ENCODE measurements around the gene E4F1. TPM values are rescaled to one million over a fixed set of nuclear protein-coding genes. Genes with fewer than 3 reads are reported as not detected.
"Not testable (repeated sequence)": the region's sequence is repeated elsewhere in the genome, so short reads cannot be mapped to it uniquely, and the experiment has no call there.

E4F1 gene
- total RNA-seq, 1 experiment from 2014 or later, result 59.4 TPM

- in situ Hi-C loops (cut with HindIII; ENCODE audit: low sequenced_read_pairs); DNase-seq (ENCODE audit: low spot score): not testable (repeated sequence)
Observed at GRCh38 chr16:2258530-2258929, 35.1 kb downstream of the E4F1 start.

- DNase-seq (ENCODE audit: low spot score), result no peak
- in situ Hi-C loops (cut with HindIII; ENCODE audit: low sequenced_read_pairs), result no loop called here
Observed at GRCh38 chr16:2260250-2260649, 36.9 kb downstream of the E4F1 start.

GRCh38 chr16:2263026-2263425, 39.6 kb downstream of the E4F1 start:
- DNase-seq (ENCODE audit: low spot score); in situ Hi-C loops (cut with HindIII; ENCODE audit: low sequenced_read_pairs): not testable (repeated sequence)

DNA sequence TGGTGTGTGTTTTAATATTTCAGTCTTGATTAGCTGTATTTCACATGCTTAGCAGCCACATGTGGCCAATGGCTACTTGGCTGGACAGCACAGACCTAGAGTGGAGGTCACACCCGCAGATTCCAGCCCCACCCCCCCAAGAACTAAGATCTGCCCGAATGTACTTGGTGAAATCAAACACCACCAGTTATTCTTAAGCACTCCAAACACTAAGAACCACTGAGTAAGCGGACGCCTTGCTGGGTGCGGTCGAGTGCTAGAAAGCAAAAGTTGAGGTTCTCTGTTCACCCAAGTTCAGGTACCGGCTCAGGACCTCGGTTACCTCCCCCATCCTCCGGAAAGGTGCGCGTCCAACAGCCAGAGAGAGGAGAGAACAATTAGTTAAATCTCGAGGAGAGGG, 43.5 kb downstream of the E4F1 start:
- in situ Hi-C loops (cut with HindIII; ENCODE audit: low sequenced_read_pairs); DNase-seq (ENCODE audit: low spot score): not testable (repeated sequence)

DNA sequence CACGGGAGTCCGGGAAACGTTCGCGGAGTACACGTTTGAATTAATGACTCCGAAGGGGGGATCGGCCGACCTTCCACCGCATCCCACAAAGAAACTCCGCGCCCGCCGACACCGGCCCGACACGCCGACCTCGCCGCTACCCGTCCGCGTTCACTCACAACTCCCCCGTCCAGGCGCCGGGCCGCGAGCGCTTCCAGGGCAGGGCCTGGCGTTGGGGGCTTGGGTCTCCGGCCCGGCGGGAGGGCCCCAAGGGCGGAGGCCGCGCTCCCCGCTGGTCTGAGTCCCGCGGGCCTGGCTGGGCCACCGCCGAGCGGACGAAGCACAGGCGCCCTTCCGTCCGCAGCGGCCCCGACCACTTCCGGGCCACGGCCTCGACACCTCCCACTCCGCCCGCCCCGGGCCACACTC, 44.1 kb downstream of the E4F1 start:
- DNase-seq (ENCODE audit: low spot score); in situ Hi-C loops (cut with HindIII; ENCODE audit: low sequenced_read_pairs): not testable (repeated sequence)

DNA sequence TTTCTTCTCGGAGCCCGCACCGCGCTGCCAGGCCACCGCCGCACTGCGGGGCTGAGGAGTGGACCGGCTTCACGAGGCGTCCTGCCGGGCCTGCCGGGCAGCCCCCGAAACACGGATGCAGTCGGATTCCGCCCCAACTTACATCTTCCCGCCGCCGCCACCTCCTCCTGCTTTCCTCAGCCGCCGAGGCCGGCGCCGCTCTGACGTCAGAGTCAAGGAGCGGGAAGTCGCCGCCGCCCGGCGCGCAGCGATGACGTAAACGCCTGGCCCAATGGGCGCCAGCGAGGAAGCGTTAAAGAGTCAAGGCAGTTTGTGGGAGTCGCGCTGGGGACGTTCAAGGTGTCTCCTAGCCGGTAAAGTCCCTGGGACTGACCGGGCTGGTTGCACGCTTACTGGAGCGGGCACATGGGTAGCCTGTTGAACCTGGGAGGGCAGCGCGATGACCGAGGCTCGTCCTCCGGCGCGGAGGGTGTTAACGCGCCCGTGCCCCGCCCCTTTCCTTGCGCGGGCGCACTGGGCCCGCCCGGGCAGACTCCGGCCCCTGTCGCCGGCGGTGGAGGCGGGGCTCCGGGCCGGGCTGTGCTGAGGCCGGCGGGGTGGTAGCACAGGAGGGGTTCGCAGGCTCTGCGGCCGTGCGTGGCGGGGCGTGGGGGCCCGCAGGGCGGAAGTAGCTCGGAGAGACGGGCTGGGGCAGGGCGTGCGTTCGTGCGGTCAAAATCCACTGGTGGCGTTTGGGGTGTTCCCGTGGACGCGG, 44.7 kb downstream of the E4F1 start, which contains the start of gene RNPS1:
RNPS1 (minus strand) TSS at position 214 of the 754 bp plus-strand sequence. CDS start 3,483 bp downstream, outside the sequence.
- DNase-seq (ENCODE audit: low spot score), result peak; percentile 91
- in situ Hi-C loops (cut with HindIII; ENCODE audit: low sequenced_read_pairs), result no loop called here

GRCh38 chr16:2270070-2270462, 46.7 kb downstream of the E4F1 start:
- no peak for DNase-seq (ENCODE audit: low spot score)
- in situ Hi-C loops (cut with HindIII; ENCODE audit: low sequenced_read_pairs), result no loop called here

GRCh38 chr16:2270588-2271470, 47.4 kb downstream of the E4F1 start:
- DNase-seq (ENCODE audit: low spot score), result no peak
- in situ Hi-C loops (cut with HindIII; ENCODE audit: low sequenced_read_pairs), result no loop called here

DNA sequence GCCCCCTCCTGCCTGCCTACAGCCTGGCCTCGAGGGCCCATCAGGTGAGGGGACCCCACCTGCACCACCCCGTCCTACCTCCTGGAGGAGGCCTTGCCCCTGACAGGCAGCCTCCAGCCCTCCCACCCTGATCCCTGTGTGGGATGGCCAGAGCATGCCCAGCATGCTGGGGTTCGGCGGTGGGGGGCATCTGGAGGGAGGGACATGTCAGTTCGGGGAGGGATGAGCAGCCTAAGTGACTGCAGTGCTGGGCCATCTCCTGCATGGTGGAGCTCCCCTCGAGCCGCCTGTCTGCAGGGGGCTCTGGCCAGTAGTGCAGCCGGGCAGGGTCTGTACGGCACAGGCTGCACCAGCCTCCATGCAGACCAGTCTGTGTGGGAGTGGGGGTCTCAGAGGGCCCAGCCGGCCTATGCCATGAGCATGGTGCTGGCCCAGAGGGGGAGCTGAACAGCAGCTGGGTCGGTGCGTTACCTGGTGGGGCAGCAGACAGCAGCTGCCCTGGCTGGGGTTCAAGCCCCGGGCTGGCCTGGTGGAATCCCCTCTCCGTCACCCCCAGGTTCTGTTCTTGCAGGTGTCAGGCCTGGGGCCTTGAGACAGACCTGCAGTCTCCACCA, 48.6 kb downstream of the E4F1 start:
- in situ Hi-C loops (cut with HindIII; ENCODE audit: low sequenced_read_pairs), result no loop called here
- no peak for DNase-seq (ENCODE audit: low spot score)

GRCh38 chr16:2273484-2273883, 50.1 kb downstream of the E4F1 start:
- in situ Hi-C loops (cut with HindIII; ENCODE audit: low sequenced_read_pairs), result no loop called here
- DNase-seq (ENCODE audit: low spot score), result peak; percentile 75

GRCh38 chr16:2273931-2274330, 50.5 kb downstream of the E4F1 start:
- in situ Hi-C loops (cut with HindIII; ENCODE audit: low sequenced_read_pairs), result no loop called here
- DNase-seq (ENCODE audit: low spot score), result no peak

DNA sequence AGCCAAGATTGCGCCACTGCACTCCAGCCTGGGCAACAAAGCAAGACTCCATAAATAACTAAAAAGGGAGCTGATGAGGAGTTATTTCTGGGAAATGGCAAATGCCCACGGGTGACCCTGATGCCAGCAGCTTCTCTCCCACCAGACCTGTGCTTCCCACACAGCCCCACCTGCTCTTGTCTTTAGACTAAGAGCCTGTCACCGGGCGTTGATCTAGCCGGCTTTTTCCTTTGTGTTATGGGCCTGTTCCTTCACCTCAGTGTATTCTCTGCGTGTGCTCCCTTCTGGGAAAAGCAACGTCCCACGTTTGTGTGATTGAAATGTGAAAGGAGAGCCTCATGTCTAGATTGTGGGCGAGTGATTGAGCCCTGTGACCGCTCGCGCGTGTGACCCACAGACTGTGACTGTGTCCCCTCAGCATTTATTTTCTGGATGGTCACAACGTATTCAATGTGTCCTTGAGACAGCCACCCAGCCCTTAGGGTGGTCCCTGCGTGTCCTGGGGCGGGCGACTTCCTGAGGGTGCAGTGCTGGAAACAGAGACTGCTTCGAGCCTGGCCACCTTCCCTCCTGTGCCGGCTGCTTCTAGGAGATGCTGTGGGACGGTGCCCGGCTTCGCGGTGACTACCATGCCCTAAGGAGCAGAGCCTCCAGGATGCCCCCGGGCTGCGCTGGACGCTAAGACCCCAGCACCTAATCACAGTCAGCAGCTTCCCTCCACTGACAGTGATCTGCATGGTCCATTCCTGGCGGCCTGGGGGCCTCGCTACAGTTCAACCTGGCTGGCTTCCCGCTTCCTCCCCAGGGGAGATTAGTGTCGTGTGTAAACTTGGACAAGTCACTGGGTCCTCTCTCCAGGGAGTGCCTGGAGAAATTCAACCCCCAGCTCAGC, 52.3 kb downstream of the E4F1 start:
- DNase-seq (ENCODE audit: low spot score), result no peak
- in situ Hi-C loops (cut with HindIII; ENCODE audit: low sequenced_read_pairs), result no loop called here

DNA sequence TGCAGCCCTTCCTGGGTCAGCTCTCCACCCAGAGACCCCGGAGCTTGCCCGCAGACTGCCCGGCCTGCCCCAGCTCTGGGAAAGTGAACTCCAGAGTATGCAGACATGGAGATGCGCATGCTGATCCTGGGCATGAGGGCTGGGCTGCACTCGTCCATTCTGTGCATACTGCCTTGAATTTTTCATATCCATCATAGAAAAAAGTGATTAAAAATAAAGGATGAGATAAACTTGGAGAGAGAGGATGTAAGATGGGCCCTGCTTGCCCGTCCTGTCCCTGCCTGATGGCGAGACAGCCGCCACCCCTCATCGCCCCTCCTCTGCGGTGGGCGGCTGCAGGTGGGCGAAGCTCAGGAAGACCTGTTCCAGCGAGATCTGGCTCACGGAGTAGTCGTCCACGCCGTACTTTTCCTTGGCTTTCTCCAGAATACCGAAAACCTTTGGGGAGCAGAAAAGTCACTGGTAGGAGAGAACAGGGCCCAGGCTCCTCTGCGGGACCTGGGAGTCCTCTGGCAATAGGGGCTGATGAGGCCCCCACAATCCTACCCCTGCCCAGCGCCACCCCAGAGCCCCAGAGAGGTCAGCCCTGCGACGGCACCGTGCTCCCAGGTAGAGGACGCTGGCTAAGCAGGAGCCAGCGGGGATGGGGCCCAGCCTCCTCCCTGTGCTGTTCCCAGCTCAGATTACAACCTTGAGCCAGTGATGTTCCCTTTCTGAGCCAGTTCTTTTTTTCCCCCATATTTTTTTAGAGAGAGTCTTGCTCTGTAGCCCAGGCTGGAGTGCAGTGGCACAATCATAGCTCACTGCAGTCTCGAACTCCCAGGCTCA, 53.2 kb downstream of the E4F1 start:
- in situ Hi-C loops (cut with HindIII; ENCODE audit: low sequenced_read_pairs), result no loop called here

GRCh38 chr16:2277466-2278271, 54.3 kb downstream of the E4F1 start:
- in situ Hi-C loops (cut with HindIII; ENCODE audit: low sequenced_read_pairs), result no loop called here
- no peak for DNase-seq (ENCODE audit: low spot score)

More for the DNA sequence above, 53.2 kb downstream of the E4F1 start:
- DNase-seq (ENCODE audit: low spot score), result no peak

DNA sequence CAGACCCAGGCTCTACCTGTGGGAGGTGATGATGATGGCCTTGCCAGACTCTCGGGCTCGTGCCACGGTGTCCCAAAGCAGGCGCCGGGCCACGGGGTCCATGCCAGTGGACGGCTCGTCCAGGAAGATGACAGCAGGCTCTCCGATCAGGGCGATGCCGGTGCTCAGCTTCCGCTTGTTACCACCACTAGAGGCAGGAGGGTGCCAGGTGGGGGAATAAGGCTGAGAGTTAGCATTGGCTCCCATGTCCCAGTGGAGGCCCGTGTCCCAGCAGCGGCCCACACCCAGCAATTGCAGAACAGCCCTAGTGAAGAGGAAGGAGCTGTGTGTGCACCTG, 54.8 kb downstream of the E4F1 start:
- in situ Hi-C loops (cut with HindIII; ENCODE audit: low sequenced_read_pairs), result no loop called here
- DNase-seq (ENCODE audit: low spot score), result no peak

DNA sequence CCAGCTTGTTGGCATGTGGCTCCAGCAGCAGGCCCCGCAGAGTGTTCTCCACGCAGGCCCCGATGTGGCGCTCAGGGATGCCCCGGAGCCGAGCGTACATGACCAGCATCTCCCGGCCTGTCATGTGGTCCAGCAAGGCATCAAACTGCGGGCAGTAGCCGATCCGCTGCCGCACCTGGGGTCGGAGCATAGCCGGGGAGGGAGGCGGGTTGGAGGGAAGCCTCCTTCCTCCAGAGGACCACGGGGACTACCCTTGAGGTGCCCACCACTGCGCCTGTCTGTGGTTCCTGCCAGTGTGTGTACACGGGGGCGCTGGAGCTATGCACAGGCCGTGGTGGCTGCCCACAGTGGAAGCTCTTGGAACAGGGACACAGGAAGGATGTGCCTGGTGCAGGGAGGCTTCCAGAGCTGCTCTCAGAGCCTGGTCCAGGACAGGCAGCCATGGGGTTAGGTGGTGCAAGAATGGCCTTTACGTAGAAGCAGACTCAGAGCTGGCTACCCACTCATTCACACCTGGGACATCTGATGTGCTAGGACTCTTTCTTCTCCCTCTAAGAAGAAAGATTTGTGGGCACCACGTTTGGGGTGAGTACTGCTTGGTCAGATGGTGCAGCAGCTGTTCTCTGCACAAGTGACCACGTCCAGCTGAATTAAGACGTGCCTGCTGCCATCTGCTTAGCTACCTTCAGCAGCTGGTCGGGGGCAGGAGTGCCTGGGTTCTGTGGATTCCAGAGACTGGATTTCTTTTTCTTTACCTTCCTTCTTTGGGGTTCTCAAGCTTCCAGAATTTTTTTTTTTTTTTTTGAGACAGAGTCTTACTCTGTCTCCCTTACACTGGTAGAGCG, 55.8 kb downstream of the E4F1 start:
- no peak for DNase-seq (ENCODE audit: low spot score)
- in situ Hi-C loops (cut with HindIII; ENCODE audit: low sequenced_read_pairs), result no loop called here

DNA sequence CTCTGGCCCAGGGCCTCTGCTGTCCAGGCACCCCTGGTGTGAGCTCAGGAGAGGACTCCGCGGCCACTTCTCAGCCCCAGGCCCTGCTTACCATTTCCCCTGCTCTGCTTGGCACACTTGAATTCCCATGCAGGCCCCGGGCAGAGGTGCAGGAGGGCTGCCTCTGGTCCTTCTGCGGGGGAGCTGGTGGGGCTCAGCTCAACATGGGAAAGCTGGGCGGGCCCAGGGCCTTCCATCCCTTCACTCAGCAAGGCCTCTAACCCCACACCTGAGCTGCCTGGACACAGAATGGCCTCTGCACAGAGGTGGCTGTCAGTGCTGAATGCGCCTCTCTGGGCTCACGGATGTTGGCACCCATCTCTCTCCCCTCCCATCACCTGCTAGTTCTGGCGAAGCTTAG, 57.1 kb downstream of the E4F1 start:
- no peak for DNase-seq (ENCODE audit: low spot score)
- in situ Hi-C loops (cut with HindIII; ENCODE audit: low sequenced_read_pairs), result no loop called here

Measured in G401 (cell line).